GM12878 (cell line): ENCODE data around the gene PCDHGB5. TPM values are rescaled to one million over a fixed set of nuclear protein-coding genes. Genes with fewer than 3 reads are reported as not detected.
"Not testable (repeated sequence)": the region's sequence is repeated elsewhere in the genome, so short reads cannot be mapped to it uniquely, and the experiment has no call there.

Experiments used
- ATAC-seq: fragments of 200-7000 bp; cut with Tn5 transposase; 3 replicates; pipeline ENCODE4 v1.9.1; 2020; ENCODE audit warnings: mild to moderate bottlenecking, moderate library complexity
- BruUV-seq: library from RNA; stranded (reverse); fragments of 400-500 nt; replicated peaks from 2 replicates; lab custom pipeline; 2021; lab: Mats Ljungman, UMichigan
- CTCF ChIA-PET: fragments of 300-600 bp; sonication (Branson Sonifier 250); formaldehyde crosslinking; extraction: SDS; loops from one replicate; lab custom pipeline; 2021; ENCODE audit warnings: inconsistent platforms; lab: Yijun Ruan, JAX
- POLR2A ChIA-PET: fragments of 350-600 bp; formaldehyde crosslinking; extraction: SDS; loops from one replicate; lab custom pipeline; 2021; ENCODE audit warnings: inconsistent platforms; lab: Charles Lee
- RAD21 ChIA-PET: fragments of 300-600 bp; sonication (Branson Sonifier 250); formaldehyde crosslinking; loops from one replicate; lab custom pipeline; 2023; ENCODE audit warnings: antibody characterized with exemption; ENCODE audit not compliant: unreplicated experiment; lab: Charles Lee
- SMC1A ChIA-PET: fragments of 300-600 bp; sonication (Branson Sonifier 250); formaldehyde crosslinking; loops from one replicate; lab custom pipeline; 2023; ENCODE audit not compliant: unreplicated experiment, uncharacterized antibody; lab: Charles Lee
- DNase-seq: peaks from one replicate; pipeline ENCODE4 v3.0.0-alpha.2; 2011; ENCODE audit warnings: low read depth, low spot score
- FAIRE-seq: peaks from 3 replicates; lab custom pipeline; 2011; peaks lifted over from hg19 to GRCh38; lab: Jason Lieb, UNC
- H2AFZ ChIP-seq: 2 replicates; pipeline ENCODE4 v1.6.0; 2011; ENCODE audit warnings: low read depth, low read length, control low read depth; ENCODE audit not compliant: control insufficient read depth
- H3K27ac ChIP-seq: 2 replicates; pipeline ENCODE4 v1.5.1; 2011; ENCODE audit warnings: control low read depth; ENCODE audit not compliant: control insufficient read depth, insufficient read depth
- H3K27me3 ChIP-seq, 2 experiments: replicated peaks in 1 of 2; 2 replicates each; pipeline versions ENCODE4 v1.6.0 to v1.6.1; 2011; ENCODE audit warnings: low read length in 1 of 2; ENCODE audit not compliant: control insufficient read depth in 2 of 2, insufficient read depth in 2 of 2
- H3K36me3 ChIP-seq, 2 experiments: 2 replicates each; pipeline ENCODE4 v1.5.1; 2011; ENCODE audit warnings: low read length in 1 of 2; ENCODE audit not compliant: control insufficient read depth in 2 of 2, insufficient read depth in 2 of 2
- H3K4me1 ChIP-seq: 2 replicates; pipeline ENCODE4 v1.6.1; 2011; ENCODE audit warnings: mild to moderate bottlenecking, low read length, moderate library complexity, mixed read lengths; ENCODE audit not compliant: control insufficient read depth, insufficient read depth
- H3K4me2 ChIP-seq: 2 replicates; pipeline ENCODE4 v1.6.0; 2011; ENCODE audit warnings: control low read depth; ENCODE audit not compliant: control insufficient read depth, insufficient read depth
- H3K4me3 ChIP-seq: fragments of 200-600 bp; sonication (generic); 2 replicates; pipeline ENCODE4 v1.5.1; 2016
- H3K79me2 ChIP-seq: 2 replicates; pipeline ENCODE4 v1.6.0; 2011; ENCODE audit warnings: low read length; ENCODE audit not compliant: control insufficient read depth, insufficient read depth
- H3K9ac ChIP-seq: 2 replicates; pipeline ENCODE4 v1.8.0; 2011; ENCODE audit warnings: low read length, control low read depth, mixed read lengths; ENCODE audit not compliant: control insufficient read depth, insufficient read depth
- H3K9me3 ChIP-seq: replicated peaks from 3 replicates; pipeline ENCODE4 v1.5.1; 2011; ENCODE audit warnings: mild to moderate bottlenecking, low read length; ENCODE audit not compliant: control insufficient read depth, insufficient read depth
- H4K20me1 ChIP-seq: 2 replicates; pipeline ENCODE4 v1.6.0; 2011; ENCODE audit not compliant: control insufficient read depth, insufficient read depth
- CTCF ChIP-seq, 3 experiments: IDR thresholded peaks in 2 of 3; conservative IDR thresholded peaks in 1 of 3; 2 replicates each; pipeline ENCODE4 v1.5.1; 2011; ENCODE audit warnings: low read depth in 3 of 3, low read length in 3 of 3, mild to moderate bottlenecking in 3 of 3, control low read depth in 2 of 3, moderate library complexity in 2 of 3, inconsistent platforms in 1 of 3, mixed read lengths in 1 of 3; ENCODE audit not compliant: control insufficient read depth in 2 of 3, insufficient read depth in 1 of 3; ENCODE audit errors: extremely low read depth in 1 of 3
- GATAD2B ChIP-seq: fragments of 450-650 bp; conservative IDR thresholded peaks from 2 replicates; pipeline ENCODE4 v1.6.1; 2017; ENCODE audit warnings: low read depth, mild to moderate bottlenecking, moderate library complexity
- SREBF2 ChIP-seq: IDR thresholded peaks from 2 replicates; pipeline ENCODE4 v1.6.1; 2012; ENCODE audit warnings: mild to moderate bottlenecking, low read length
- WGBS: methylation state at CpG from one replicate; pipeline ENCODE4 v1.1.6; 2016; ENCODE audit warnings: low lambda C conversion rate; ENCODE audit not compliant: insufficient replicate concordance, insufficient coverage; ENCODE audit errors: missing lambda C conversion rate; 5-methylcytosine and 5-hydroxymethylcytosine counted together
- in situ Hi-C: fragments of 300-500 bp; cut with MboI; formaldehyde crosslinking; loops from 9 replicates; pipeline ENCODE4 v1.14.3; 2018; ENCODE audit warnings: mixed read lengths
- intact Hi-C: fragments of 100-400 bp; cut with micrococcal nuclease; formaldehyde crosslinking; loops from one replicate; pipeline ENCODE4 v1.14.2; 2022; ENCODE audit not compliant: unreplicated experiment
- polyA plus RNA-seq, 11 experiments: library from polyadenylated mRNA; depleted of rRNA in 4 of 11; unstranded in 6 of 11; stranded (reverse) in 5 of 11; fragments of >200 nt; fragmentation: Nextera tagmentation in 4 of 11; fragmentation: Illumina TruSeq in 1 of 11; extraction: Ambion mirVana in 4 of 11; extraction: Trizol in 1 of 11; gene quantifications; 1 replicate in 1 of 11; 2 replicates in 10 of 11; pipeline versions ENCODE4 v1.2.1 to v1.2.3, GENCODE V29; 2011 to 2016; ENCODE audit warnings: inconsistent platforms in 2 of 11, missing spikeins in 2 of 11, low read depth in 1 of 11
- total RNA-seq, 4 experiments: library from RNA; depleted of rRNA in 3 of 4; stranded (reverse); fragments of >200 nt in 3 of 4; fragmentation: Illumina TruSeq in 1 of 4; extraction: Trizol in 1 of 4; gene quantifications; 2 replicates each; pipeline versions ENCODE4 v1.2.1 to v1.2.3, GENCODE V29; 2013 to 2021

PCDHGB5 gene
- total and polyA plus RNA-seq, 10 of the 15 experiments (the other 5 are each of a cell fraction or from before 2014, with no cell fraction given) = 0.02 to 2.3 (median 1.3) TPM; not detected in 1

DNA sequence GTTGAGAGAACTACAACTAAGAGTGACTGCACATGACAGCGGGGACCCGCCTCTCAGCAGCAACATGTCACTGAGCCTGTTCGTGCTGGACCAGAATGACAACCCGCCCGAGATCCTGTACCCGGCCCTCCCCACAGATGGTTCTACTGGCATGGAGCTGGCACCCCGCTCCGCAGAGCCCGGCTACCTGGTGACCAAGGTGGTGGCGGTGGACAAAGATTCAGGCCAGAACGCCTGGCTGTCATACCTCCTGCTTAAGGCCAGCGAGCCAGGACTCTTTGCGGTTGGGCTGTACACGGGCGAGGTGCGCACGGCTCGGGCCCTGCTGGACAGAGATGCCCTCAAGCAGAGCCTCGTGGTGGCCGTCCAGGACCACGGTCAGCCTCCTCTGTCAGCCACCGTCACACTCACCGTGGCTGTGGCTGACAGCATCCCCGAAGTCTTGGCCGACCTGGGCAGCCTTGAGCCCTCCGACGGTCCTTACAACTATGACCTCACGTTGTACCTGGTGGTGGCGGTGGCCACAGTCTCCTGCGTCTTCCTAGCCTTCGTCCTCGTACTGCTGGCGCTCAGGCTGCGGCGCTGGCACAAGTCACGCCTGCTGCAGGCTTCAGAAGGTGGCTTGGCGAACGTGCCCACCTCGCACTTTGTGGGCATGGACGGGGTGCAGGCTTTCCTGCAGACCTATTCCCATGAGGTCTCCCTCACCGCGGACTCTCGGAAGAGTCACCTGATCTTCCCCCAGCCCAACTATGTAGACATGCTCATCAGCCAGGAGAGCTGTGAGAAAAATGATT, 13.1 kb upstream of the PCDHGB5 start:
- ChIA-PET CTCF (no interaction called here), RAD21 (no interaction called here)
- BruUV-seq = no TSS peak

GRCh38 chr5:141387557-141388311, 10.0 kb upstream of the PCDHGB5 start, which contains the start of gene PCDHGB4:
Gene PCDHGB4 (plus strand): TSS chr5:141387698. CDS start chr5:141387885, 187 bp downstream.
- H3K4me1 ChIP-seq, intact Hi-C loops, H3K27ac ChIP-seq, H4K20me1 ChIP-seq, H3K27me3 ChIP-seq, H2AFZ ChIP-seq, H3K9ac ChIP-seq, DNase-seq, RAD21 ChIA-PET, in situ Hi-C loops, H3K79me2 ChIP-seq, H3K4me3 ChIP-seq, BruUV-seq, H3K9me3 ChIP-seq, H3K36me3 ChIP-seq, H3K4me2 ChIP-seq, POLR2A ChIA-PET: not testable (repeated sequence)
- peak; percentile 35 to 40 (median 39); a peak in 5 of 6 replicates for TF ChIP-seq CTCF (IDR thresholded peaks at IDR 0.05 in 2 of 3, conservative IDR thresholded peaks at IDR 0.05 in 1 of 3; ENCODE audit: control insufficient read depth in 2 of 3, extremely low read depth in 1 of 3, insufficient read depth in 1 of 3, low read depth in 3 of 3, low read length in 3 of 3)
- SMC1A ChIA-PET = interaction anchor here (1.4 kb wide), 1 partner anchor 176 kb away, joined by 6 read pairs; no protein-coding TSS in a partner anchor
- CTCF ChIA-PET = interaction anchor here (1.2 to 1.7 kb wide), 3 partner anchors 13 to 176 kb away, joined by 3 to 6 read pairs (median 4); partner anchors contain the start of gene PCDHGA10
- FAIRE-seq (peak; percentile 23), ATAC-seq (peak; percentile 77)
- 2% methylated on average over 18 of the region's 40 CpGs for WGBS

More for the DNA sequence above, 13.1 kb upstream of the PCDHGB5 start:
- WGBS = 95% methylated on average over 43 of the region's 43 CpGs
- Histone ChIP-seq H4K20me1 (no peaks in the 10 kb centered on the region), H3K4me3 (no peak overlapping the region), H3K4me2 (no peak overlapping the region), H3K27me3 (no peaks in the 10 kb centered on the region), H3K4me1 (no peaks in the 10 kb centered on the region), H3K9ac (no peak overlapping the region), H3K9me3 (peaks cover 5% of the 10 kb centered on the region; the same call in 2 of the 3 replicates), H2AFZ (no peak overlapping the region), H3K79me2 (no peaks in the 10 kb centered on the region), H3K36me3 (no peaks in the 10 kb centered on the region), H3K27ac (no peak overlapping the region)
- in situ Hi-C loops (no loop called here), intact Hi-C loops (no loop called here)
- POLR2A ChIA-PET = no interaction called here
- FAIRE-seq (no peak), ATAC-seq (no peak), DNase-seq (no peak)
- SMC1A ChIA-PET = no interaction called here
- TF ChIP-seq GATAD2B (no peak), SREBF2 (no peak)
